DMS153 treated with DMSO at 0.1 percent for 48 hours (cell line): Measurements from ENCODE around the gene RNF114.
"Not testable (repeated sequence)": the region's sequence is repeated elsewhere in the genome, so short reads cannot be mapped to it uniquely, and the experiment has no call there.

Source experiments
- DNase-seq: peaks from one replicate; lab custom pipeline; 2025; ENCODE audit not compliant: unreplicated experiment; lab: John Stamatoyannopoulos, UW

The RNF114 gene, protein sequence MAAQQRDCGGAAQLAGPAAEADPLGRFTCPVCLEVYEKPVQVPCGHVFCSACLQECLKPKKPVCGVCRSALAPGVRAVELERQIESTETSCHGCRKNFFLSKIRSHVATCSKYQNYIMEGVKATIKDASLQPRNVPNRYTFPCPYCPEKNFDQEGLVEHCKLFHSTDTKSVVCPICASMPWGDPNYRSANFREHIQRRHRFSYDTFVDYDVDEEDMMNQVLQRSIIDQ

DNA sequence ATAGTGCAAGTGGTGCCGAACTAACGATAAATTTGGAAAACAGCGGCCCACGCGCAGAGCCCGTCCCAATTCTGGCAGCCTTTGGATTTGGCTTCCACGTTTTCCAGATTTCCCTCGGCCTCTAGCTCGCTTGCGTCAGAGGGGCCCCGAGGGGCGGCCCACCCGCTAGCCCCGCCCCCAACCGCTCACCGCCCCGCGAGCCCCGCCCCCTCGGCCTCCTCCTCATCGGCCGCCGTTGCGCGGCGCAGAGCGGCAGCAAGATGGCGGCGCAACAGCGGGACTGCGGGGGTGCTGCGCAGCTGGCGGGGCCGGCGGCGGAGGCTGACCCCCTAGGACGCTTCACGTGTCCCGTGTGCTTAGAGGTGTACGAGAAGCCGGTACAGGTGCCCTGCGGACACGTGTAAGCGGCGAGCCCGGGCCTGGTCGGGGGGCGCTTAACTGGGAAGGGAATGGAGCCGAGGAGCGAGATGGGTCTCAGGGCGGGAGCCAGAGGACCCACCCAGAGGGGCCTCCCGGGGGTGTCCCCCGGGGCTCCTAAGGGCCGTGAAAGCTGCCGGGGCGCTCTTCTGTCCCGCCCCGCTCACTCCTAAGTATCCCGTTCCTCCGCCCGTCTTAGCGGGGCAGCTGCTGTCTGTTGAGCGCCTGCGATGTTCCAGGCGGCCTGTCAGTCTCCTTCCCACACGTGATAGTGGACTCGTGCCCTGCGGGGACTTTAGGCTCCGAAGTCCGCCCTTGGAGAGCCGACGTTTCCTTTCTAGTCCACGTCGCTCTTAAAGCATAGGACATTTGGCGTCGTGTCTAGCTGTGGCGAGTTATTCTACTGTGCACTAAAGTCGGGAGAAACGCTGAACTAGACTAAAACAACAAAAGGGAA lies at the start of gene RNF114:
Gene RNF114, plus strand, starts transcription at position 245 of the 874 bp plus-strand sequence. Its CDS starts 16 bp downstream, at position 261.
- DNase-seq: peak; percentile 82

DNA sequence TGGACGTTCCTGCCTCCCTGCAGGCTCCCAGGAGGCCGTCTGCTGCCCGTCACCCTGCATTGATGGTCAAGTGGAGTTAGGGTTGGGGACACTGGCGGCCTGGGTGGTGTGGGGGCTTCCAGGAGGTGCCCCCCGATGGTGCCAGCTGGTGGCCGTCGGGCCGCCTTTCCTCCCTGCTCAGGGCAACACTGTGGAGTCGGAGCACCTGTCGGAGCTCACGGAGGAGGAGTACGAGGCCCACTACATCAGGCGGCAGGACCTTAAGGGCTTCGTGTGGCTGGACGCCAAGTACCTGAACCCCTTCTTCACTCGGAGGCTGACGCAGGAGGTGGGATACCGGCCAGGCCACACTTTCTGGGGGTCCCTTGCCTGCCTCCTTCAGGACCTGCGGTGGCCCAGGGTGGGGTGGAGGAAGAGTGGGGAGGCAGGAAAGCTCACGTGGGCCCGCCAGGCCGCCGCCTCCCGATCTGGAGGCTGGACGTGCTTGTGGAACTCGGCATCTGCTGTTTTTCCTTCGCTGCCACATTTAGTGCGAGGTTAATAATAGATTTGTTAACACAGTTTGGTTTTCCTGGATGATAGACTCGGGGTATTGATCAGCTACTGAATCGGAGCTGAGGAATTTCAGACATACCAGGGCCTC lies 49.5 kb upstream of the RNF114 start:
- no peak for DNase-seq

DNA sequence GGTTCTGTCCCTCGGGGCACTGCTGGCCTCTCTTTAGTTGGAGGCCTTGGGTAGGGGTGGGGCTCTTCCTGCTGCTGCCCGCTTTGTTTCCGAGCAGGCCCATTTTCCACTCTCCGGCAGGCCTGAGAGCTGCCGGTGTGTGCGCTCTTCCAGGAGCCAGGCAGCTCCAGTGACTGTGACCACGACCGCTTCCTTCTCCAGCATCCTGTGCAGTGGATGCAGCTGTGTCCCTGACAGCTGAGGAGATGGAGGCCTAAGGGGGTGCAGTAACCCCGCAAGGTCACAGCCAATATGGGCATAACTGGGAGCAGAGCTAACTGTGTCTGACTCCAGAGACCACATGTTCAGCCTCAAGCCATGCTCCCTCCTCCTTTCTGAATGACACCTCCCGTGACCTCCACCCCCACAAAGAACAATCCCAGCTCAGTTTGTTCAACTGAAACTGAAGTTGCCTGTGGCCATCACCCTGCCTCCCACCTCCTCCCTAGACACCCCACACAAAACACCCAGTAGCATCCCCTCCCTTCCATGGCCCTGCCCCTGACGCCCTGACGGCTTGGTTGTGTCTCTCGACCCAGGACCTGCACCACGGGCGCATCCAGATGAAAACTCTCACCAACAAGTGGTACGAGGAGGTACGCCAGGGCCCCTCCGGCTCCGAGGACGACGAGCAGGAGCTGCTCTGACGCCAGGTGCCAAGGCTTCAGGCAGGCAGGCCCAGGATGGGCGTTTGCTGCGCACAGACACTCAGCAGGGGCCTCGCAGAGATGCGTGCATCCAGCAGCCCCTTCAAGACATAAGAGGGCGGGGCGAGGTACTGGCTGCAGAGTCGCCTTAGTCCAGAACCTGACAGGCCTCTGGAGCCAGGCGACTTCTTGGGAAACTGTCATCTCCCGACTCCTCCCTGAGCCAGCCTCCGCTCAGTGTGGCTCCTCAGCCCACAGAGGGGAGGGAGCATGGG lies 48.7 kb upstream of the RNF114 start:
- no peak for DNase-seq

DNA sequence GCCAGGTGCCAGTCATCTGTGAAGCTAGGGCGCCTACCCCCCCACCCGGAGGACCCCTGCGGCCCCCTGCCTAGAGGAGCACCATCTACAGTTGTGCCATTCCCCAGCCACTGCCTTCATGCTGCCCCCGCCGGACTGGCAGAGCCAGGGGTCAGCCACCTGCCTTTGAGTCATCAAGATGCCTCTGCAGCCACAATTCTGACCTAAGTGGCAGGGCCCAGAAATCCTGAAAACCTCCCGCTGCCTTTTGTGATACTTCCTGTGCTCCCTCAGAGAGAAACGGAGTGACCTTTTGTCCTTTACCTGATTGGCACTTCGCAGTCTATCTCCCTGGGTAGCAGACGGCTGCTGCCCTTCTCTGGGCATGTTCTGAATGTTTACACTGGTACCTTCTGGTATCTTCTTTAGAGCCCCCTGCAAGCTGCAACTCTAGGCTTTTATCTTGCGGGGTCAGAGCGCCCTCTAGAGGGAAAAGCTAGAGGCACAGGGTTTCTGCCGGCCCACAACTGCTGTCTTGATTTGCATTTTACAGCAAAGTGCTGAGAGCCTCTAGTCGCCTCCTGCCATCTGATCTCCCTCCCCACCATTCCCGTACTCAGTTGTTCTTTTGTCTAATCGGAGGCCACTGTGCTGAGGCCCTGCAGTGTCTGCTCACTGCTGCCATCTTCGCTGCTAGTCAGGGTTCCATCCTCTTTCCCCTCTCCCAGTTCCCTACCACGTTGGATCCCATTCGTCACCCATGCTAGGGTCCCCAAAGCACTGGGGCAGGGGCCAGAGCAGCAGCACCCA lies 47.8 kb upstream of the RNF114 start:
- DNase-seq: peak; percentile 36

DNA sequence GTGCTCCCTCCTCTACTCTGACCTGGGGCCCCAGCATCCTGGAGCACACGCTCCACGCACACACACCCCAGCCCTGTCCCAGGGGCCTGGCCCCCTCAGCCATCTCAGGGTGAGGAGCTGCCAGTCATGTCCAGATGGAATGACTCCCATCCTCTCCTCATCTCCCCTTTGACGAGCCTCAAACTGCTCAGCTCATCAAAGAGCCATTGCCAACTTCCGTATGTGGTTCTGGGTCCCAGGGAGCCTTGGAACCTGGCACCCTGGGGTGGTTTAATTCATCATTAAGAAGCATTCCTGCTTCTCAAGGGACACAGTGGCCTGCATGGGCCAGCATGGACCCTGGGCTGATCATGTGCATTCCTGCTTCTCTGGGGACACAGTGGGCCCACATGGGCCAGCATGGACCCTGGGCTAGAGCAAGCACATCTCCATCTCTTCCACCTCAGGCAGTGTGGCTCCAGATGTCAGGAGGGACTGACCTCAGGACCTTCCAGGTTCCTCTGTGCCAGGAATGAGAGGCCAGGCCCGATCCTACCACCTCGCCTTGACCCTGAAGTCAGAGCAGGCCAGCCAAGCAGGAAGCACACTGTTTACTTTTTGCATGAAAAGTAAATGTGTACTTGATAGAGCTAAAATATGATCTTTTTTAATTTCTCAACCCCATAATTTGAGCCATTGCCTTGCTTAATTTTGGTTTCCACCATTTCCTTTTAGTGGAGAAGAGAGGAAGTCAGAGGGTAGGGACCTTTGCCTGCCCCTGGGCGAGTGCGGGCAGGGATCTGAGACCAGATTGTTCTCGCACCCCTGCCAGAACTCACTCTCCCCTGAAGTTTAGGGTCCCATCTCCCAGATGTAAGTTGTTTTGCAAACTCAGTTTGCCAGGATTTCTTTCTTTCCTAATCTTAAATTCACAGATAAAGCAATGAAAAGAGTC lies 46.9 kb upstream of the RNF114 start:
- DNase-seq: no peak

DNA sequence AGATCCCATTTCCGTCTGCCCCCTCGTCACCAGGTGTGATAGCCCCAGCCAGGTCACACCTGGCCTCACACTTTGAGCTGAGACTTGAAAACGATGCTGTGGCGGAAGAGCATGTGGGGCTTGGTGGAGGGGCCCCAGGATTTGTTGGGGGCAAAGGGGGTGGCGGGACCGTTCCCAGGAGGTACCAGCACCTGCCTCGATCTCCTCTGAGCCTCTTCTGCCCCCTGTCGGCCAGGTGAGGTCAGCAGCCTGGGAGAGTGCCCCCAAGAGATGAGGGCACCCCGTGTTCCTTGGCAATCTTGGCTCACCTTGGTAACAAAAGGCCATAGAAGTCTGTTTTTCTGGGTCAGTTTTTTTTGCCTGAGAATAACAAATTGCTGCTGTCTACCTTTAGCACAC lies 46.3 kb upstream of the RNF114 start:
- DNase-seq: no peak

DNA sequence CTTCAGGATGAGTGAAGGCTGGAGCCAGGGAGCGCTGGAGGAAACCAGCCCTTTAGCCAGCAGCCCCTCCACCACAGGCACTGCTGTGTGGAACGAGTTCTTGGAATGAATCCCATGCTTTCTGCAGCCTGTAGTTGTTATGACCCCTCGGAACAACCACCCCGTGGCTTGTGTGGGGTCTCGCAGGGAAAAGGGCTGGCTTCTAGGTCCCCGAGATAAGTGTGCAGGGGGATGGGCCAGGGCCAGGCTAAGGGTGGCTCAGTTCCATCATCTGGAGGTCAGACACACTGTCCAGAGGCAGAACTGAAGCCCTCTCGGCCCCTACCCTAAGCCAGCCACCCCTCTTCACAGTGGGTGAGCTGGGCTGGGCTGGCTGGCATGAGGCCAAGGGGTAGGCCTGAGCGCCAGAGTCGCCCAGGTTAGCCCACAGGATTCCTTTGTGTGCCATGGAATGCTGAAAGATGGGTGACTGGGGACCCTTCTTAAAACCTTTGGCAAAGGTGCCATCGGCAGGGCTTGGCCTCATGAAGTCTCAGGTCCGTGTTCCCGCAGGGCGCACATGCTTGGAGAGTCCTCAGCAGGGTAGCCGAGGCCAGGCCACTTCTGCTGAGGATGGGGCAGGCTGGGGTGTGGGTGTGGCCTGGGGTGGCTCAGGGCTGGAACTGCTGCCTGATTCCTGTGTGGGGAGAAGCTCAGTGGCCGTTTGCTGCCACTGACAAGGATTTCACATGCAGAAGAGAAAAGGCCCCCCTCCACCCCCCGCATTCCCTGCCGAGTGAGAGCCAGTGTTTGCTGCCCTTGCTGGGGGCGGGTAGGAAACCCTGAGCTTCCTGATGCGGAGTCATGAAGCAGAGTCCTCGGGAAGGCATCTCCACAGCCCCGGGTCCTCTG lies 45.5 kb upstream of the RNF114 start:
- no peak for DNase-seq

DNA sequence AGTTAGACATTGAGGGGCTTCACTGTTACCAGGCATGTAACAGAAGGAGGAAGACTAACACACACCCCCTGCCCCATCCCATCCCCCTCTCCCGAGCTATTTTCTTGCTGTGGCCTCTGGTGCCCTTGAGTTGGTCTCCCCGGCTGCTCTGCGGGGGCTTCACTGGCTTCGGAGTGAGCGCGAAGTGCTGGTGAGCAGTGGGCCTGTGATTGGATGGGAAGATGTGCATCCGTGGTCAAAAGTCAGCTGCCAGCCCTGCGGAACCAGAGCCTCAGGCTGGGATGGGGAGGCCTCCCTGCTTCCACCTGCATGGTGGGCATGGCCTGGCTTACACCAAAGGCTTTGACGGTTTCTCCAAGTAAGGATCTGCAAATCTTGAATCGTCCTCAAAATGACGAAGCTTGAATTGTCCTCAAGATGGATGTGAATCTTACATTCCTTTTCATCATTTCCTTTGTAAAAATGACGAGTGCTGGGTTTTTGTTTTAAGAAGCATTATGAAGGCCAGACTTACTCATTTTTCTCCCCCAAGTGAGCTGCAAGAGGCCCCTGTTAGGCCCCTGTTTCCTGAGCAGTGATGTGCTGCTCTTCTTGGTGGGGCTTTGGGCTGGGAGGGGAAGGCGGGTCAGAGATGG lies 44.6 kb upstream of the RNF114 start:
- no peak for DNase-seq

DNA sequence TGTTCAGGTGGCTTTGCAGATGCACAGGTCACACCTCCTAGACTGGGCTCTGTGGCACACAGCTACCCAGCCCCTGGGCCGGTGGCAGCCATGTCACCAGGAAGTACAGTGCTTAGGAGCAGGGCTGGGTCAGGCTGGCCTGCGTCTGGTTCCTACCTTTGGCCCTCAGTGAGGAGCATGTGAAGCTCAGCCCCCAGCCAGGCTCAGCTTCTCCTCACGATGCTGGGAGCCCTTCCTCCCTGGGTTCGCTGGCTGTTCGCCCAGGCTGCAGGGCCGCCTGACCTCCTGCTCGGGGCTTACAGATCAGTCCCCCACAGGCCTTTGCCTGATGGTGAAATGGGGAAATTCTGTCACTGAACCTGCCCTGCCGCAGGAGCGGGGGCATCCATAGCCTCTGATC lies 43.9 kb upstream of the RNF114 start:
- DNase-seq: no peak

DNA sequence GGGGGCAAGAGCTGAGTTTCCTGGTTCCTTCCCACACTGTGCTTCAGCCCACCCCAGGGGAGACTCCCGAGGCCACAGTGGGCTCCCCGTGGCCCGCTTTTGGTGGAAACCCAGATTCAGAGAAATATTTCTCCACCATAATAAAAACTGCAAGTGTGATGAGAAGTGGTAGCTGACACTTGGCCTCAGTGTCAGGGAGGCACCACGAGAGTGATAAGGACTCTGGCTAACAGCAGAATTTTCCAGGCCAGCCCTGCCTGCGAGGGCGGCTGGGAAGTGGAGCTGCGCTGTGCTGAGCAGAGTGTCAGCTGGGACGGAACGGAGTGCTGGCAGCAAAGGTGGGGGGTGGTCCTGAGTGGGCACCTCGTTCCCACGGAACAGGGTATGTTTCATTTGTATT lies 43.4 kb upstream of the RNF114 start:
- DNase-seq: no peak

DNA sequence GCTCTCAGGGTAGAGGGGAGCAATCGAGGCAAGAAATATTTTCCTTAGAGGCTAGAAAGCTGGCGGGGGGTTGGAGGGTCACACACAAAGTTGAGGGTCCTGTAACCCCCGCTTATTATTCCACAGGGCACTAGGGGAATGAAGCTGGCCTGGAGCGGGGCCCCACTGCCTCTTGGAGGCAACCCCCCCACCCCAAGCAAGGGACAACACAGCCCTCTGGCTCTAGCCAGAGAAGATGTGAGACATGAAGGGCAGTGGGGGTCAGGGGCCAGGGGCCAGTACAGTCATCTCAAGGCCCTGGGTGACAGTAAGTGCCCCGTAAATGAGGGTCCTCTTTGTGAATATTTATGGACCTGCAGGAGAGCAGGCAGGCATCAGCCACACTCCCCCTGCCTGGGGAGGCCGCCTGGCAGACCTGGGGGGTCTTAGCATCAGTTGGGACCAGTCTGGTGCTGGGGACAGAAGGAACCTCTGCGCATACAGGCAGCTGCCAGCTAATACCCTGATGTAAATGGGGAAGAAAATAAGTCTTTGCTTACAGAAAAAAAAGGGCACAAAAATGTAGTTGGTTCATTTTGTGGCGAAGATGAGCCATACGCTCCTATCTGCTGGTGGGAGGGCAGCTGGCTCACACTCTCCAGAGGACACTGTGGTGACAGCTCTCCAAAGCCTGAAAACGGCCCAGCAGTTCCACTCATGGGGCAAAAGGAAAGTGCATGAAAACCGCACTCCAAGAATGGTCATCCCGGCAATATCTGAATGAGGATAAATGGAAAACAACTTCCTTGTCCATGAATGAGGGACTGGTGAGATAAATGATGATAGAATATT lies 42.7 kb upstream of the RNF114 start:
- DNase-seq: no peak

DNA sequence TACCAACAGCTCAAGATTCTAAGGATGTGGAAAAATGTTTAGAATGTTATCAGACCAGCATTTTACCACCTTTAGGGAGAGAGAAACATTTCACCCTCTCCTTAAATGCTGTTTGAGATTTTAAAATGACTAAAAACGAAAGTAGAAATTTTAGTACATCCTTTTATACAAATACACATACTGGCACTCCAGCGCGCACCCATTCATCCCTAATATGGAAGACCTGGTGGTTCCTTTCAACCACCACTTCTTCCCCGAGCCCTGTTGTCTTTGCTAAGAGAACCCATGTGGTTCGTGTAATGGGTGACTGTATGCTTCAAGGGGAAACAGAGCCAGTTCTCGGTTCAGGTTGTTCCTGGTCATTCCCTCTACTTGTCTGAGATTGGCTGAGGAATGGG lies 42.1 kb upstream of the RNF114 start:
- no peak for DNase-seq

DNA sequence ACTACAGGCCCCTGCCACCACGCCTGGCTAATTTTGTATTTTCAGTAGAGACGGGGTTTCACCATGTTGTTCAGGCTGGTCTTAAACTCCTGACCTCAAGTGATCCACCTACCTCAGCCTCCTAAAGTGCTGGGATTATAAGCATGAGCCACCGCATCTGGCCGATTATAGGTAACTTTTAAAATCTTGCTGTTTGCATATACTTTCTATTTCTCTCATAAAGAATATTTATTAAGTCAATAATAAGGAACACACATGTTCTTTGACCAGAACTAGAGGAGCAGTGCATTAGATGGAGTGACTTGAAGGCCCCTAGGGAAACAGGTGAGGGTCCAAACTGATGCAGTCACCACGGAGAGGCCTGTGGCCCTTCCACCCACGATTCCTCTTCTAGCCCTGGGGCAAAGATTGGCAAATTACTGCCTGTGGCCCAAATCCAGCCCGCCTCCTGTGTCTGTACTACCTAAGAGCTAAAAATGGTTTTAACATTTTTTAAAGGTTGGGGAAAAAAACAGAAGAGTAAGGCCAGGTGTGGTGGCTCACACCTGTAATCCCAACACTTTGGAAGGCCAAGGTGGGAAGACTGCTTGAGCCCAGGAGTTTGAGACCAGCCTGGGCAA lies 40.6 kb upstream of the RNF114 start:
- DNase-seq: not testable (repeated sequence)

DNA sequence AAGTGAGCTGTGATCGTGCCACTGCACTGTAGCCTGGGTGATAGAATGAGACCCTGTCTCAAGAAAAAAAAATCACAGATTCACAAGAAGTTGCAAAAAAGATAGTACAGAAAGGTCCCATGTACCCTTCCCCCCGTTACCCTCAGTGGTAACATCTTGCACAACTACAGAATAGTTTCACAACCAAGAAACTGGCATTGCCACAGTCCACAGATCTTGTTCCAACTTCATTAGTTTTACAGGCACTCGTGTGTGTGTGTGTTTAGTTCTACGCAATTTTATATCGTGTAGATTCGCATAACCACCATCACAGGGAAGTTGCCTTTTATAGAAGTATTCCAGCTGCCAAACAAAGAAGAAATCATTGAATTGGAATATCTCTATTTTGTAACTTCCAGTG lies 40.0 kb upstream of the RNF114 start:
- DNase-seq: no peak

DNA sequence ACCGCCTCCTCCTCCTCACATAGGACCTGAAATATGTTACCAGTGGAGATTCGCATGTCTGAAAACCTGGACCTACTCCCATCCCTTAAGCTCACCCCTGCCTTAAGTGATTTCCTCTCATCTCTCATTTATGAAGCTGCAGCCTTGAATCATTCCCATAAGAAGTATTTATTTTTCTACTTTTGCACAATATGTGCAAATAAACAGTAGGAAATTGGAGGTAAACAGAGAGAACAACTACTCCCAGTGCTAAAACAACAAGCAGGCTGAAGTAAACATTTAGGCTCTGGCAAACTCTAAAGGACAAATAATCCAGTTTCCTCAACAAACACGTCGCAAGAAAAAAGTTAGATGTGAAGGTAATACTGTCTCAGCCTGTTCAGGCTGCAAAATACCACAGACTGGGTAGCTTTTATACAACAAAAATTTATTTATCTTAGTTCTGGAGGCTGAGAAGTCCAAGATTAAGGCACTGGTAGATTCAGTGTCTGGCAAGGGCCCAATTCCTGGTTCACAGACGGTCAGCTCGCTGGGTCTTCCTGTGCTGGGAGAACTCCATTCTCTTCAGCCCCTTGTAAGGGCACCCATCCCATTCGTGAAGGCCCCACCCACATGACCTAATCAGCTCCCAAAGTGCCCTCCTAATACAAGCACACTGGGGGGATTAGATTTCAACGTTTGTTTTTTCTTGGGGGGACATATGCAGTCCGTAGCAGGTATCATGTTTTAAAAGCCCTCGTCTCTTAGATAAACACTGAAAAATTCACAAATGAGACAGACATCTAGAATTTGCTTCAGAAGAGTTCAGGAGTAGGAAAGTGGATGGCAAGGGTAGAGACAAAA lies 36.4 kb upstream of the RNF114 start:
- DNase-seq: no peak
